ENCODE data around the gene PAN3. TPM values are rescaled to one million over a fixed set of nuclear protein-coding genes. Genes with fewer than 3 reads are reported as not detected.

Gene PAN3
- total RNA-seq, 4 donors from 2014 or later: 49.5 to 74.0 (median 54.4) TPM

DNA sequence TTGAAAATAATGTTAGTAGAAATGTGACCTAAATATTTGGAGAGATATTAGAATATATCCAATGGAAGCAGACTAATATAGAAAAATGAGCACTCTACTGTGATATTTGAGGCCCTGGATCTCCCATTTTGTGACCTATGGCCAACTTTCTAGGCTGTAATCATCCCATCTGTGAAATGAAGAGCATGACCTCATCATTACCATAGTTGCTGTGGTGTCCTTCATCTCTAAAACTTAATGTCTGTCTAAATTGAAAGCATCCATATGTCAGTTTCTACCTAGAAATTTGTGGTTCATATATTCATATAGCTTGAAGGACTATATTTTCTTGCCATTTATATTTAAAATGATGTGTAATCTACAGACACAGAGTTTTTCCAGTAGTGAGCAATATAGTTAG lies 41.6 kb downstream of the PAN3 start:
- no peaks in the 10 kb centered on the region for H3K27me3 ChIP-seq
- peaks cover 0 to 5% of the 10 kb centered on the region in 2 donors for H3K4me1 ChIP-seq
- H3K36me3 ChIP-seq: no peaks in the 10 kb centered on the region
- no peak overlapping the region for H3K27ac ChIP-seq
- intact Hi-C loops (cut with DNase I): no loop called here
- H3K9me3 ChIP-seq: no peaks in the 10 kb centered on the region
- TF ChIP-seq, protein P1, sequence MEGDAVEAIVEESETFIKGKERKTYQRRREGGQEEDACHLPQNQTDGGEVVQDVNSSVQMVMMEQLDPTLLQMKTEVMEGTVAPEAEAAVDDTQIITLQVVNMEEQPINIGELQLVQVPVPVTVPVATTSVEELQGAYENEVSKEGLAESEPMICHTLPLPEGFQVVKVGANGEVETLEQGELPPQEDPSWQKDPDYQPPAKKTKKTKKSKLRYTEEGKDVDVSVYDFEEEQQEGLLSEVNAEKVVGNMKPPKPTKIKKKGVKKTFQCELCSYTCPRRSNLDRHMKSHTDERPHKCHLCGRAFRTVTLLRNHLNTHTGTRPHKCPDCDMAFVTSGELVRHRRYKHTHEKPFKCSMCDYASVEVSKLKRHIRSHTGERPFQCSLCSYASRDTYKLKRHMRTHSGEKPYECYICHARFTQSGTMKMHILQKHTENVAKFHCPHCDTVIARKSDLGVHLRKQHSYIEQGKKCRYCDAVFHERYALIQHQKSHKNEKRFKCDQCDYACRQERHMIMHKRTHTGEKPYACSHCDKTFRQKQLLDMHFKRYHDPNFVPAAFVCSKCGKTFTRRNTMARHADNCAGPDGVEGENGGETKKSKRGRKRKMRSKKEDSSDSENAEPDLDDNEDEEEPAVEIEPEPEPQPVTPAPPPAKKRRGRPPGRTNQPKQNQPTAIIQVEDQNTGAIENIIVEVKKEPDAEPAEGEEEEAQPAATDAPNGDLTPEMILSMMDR (IDR thresholded peaks at IDR 0.05): no peak
- DNase-seq: no peak
- no peak overlapping the region for H3K4me3 ChIP-seq (replicated peaks in 1 of 3)

DNA sequence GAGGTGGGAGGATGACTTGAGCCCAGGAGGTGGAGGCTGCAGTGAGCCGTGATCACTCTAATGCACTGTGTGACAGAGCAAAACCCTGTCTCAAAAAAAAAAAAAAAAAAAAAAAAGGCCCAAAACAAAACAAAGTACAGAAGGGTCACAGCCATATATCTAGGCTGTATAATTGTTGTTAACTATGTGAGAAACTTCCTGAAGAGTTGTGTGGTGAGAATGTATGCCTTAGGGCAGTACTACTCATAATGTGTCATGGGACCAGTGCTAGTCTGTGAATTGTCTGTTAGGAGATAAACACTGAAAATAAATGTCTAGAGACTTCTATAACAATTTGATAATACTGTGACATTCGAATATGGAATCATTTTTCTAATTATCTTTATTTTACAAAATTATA lies 43.1 kb downstream of the PAN3 start:
- no peaks in the 10 kb centered on the region for H3K27me3 ChIP-seq
- WGBS, 2 donors: 94 to 96% methylated on average over 2 of the region's 2 CpGs
- H3K27ac ChIP-seq: no peak overlapping the region
- no peak for TF ChIP-seq POLR2A (IDR thresholded peaks at IDR 0.05)
- TF ChIP-seq, protein P1 (IDR thresholded peaks at IDR 0.05): no peak
- no peak overlapping the region for H3K4me3 ChIP-seq (replicated peaks in 1 of 3)
- DNase-seq: no peak
- peaks cover 0 to 13% of the 10 kb centered on the region in 2 donors for H3K4me1 ChIP-seq
- H3K9me3 ChIP-seq: no peaks in the 10 kb centered on the region
- no peaks in the 10 kb centered on the region for H3K36me3 ChIP-seq
- intact Hi-C loops (cut with DNase I): no loop called here

- H3K36me3 ChIP-seq: no peaks in the 10 kb centered on the region
- H3K27me3 ChIP-seq: no peaks in the 10 kb centered on the region
- DNase-seq: no peak
- H3K4me3 ChIP-seq (replicated peaks in 1 of 3): no peak overlapping the region
- H3K4me1 ChIP-seq: peaks cover 0 to 13% of the 10 kb centered on the region in 2 donors
- H3K9me3 ChIP-seq: no peaks in the 10 kb centered on the region
- WGBS, 2 donors: 15 to 35% methylated on average over 2 of the region's 2 CpGs
- no peak overlapping the region for H3K27ac ChIP-seq
- TF ChIP-seq POLR2A (IDR thresholded peaks at IDR 0.05): no peak
- TF ChIP-seq, protein P1 (IDR thresholded peaks at IDR 0.05): no peak
- intact Hi-C loops (cut with DNase I): no loop called here
Measured at GRCh38 chr13:28185256-28185655, 46.9 kb downstream of the PAN3 start.

DNA sequence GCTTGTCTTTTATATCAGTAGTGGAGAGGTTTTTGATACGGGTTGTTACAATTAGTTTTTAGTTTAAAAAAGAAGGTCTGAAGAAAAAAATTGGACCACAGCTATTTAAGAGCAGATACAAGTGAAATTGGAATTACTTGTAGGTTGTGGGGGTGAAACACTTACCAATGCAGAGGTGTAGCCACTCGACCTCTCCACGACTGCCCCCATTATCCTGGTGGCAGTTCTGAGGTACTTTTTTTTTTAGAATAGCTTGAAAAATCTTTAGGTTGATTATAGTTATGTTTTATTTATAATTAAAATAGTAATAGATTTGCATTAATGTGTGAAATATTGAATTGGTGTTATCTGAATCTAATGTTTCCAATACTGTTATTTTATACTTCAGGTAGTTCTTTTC lies 60.7 kb downstream of the PAN3 start:
- Histone ChIP-seq H3K9me3 (no peaks in the 10 kb centered on the region), H3K4me1 (no peaks in the 10 kb centered on the region), H3K27ac (no peak overlapping the region), H3K27me3 (no peaks in the 10 kb centered on the region), H3K4me3 (replicated peaks in 1 of 3) (no peak overlapping the region), H3K36me3 (peaks cover 0 to 14% of the 10 kb centered on the region in 2 donors)
- no peak for DNase-seq
- TF ChIP-seq, protein P1 (IDR thresholded peaks at IDR 0.05): peak in 1 of 6 experiments; percentile 7
- TF ChIP-seq POLR2A (IDR thresholded peaks at IDR 0.05): no peak
- intact Hi-C loops (cut with DNase I): no loop called here
- 85 to 90% methylated on average over 3 of the region's 3 CpGs for WGBS, 2 donors

GRCh38 chr13:28204043-28204442 lies 65.7 kb downstream of the PAN3 start:
- Histone ChIP-seq H3K27me3 (no peaks in the 10 kb centered on the region), H3K27ac (no peak overlapping the region), H3K4me1 (no peaks in the 10 kb centered on the region), H3K36me3 (peaks cover 0 to 6% of the 10 kb centered on the region in 2 donors), H3K9me3 (no peaks in the 10 kb centered on the region), H3K4me3 (replicated peaks in 1 of 3) (no peak overlapping the region)
- TF ChIP-seq, protein P1 (IDR thresholded peaks at IDR 0.05): no peak
- no peak for TF ChIP-seq POLR2A (IDR thresholded peaks at IDR 0.05)
- no peak for DNase-seq
- intact Hi-C loops (cut with DNase I): no loop called here
- WGBS, 2 donors: 91 to 97% methylated on average over 5 of the region's 5 CpGs
